ENCODE data around the gene AFP.

DNA sequence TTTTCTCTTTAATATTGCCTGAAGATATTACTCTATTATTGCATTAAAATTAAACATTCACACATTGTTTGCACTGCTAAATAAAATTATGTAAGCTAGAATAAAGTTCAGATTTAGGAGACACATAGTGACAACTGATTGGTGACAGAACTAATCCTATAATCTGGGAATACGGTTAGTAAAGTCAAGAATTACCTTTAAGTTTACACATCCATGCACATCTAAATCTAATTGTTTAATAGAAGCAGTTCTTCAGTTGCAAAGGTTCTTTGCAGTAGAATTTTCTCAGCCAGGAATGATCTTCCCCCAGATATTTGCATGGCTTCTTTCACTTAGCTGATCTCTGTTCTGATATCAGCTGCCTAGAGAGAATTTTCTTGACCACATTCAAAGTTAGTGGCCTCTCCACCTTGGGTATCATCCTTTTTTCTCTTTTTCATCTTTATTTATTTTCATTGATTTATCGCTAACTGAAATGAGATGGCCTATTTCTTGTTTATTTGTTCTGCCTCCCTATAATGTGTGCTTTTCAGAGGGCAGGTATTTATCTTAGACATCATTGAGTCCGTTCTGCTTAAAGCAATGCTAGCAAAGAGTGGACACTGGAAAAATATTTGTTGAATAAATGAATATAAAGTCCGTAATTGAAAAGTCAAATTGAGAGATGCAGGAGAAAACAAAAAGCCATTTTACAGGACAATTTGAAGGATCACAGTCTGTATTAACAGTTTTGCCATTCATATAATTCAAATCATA, 12.6 kb downstream of the AFP start:
- TF ChIP-seq ZNF780A (CRISPR knock-in tag; IDR thresholded peaks at IDR 0.05) (no peak), RFXAP (CRISPR knock-in tag; IDR thresholded peaks at IDR 0.05; ENCODE audit: borderline replicate concordance) (no peak), RAD21 (CRISPR knock-in tag; IDR thresholded peaks at IDR 0.05) (no peak), ZC3H4 (CRISPR knock-in tag; IDR thresholded peaks at IDR 0.05; ENCODE audit: borderline replicate concordance) (no peak; the same call in 1 of the 2 replicates), JDP2 (CRISPR knock-in tag; IDR thresholded peaks at IDR 0.05; ENCODE audit: borderline replicate concordance) (no peak), CHCHD3 (CRISPR knock-in tag; IDR thresholded peaks at IDR 0.05) (no peak)
- TF ChIP-seq, protein P1, sequence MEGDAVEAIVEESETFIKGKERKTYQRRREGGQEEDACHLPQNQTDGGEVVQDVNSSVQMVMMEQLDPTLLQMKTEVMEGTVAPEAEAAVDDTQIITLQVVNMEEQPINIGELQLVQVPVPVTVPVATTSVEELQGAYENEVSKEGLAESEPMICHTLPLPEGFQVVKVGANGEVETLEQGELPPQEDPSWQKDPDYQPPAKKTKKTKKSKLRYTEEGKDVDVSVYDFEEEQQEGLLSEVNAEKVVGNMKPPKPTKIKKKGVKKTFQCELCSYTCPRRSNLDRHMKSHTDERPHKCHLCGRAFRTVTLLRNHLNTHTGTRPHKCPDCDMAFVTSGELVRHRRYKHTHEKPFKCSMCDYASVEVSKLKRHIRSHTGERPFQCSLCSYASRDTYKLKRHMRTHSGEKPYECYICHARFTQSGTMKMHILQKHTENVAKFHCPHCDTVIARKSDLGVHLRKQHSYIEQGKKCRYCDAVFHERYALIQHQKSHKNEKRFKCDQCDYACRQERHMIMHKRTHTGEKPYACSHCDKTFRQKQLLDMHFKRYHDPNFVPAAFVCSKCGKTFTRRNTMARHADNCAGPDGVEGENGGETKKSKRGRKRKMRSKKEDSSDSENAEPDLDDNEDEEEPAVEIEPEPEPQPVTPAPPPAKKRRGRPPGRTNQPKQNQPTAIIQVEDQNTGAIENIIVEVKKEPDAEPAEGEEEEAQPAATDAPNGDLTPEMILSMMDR (CRISPR knock-in tag; IDR thresholded peaks at IDR 0.05): no peak
- TF ChIP-seq, protein P2, sequence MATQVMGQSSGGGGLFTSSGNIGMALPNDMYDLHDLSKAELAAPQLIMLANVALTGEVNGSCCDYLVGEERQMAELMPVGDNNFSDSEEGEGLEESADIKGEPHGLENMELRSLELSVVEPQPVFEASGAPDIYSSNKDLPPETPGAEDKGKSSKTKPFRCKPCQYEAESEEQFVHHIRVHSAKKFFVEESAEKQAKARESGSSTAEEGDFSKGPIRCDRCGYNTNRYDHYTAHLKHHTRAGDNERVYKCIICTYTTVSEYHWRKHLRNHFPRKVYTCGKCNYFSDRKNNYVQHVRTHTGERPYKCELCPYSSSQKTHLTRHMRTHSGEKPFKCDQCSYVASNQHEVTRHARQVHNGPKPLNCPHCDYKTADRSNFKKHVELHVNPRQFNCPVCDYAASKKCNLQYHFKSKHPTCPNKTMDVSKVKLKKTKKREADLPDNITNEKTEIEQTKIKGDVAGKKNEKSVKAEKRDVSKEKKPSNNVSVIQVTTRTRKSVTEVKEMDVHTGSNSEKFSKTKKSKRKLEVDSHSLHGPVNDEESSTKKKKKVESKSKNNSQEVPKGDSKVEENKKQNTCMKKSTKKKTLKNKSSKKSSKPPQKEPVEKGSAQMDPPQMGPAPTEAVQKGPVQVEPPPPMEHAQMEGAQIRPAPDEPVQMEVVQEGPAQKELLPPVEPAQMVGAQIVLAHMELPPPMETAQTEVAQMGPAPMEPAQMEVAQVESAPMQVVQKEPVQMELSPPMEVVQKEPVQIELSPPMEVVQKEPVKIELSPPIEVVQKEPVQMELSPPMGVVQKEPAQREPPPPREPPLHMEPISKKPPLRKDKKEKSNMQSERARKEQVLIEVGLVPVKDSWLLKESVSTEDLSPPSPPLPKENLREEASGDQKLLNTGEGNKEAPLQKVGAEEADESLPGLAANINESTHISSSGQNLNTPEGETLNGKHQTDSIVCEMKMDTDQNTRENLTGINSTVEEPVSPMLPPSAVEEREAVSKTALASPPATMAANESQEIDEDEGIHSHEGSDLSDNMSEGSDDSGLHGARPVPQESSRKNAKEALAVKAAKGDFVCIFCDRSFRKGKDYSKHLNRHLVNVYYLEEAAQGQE (IDR thresholded peaks at IDR 0.05; ENCODE audit: borderline replicate concordance in 1 of 2, low read depth in 1 of 2, low read length in 2 of 2): no peak
- TF ChIP-seq, protein P3, sequence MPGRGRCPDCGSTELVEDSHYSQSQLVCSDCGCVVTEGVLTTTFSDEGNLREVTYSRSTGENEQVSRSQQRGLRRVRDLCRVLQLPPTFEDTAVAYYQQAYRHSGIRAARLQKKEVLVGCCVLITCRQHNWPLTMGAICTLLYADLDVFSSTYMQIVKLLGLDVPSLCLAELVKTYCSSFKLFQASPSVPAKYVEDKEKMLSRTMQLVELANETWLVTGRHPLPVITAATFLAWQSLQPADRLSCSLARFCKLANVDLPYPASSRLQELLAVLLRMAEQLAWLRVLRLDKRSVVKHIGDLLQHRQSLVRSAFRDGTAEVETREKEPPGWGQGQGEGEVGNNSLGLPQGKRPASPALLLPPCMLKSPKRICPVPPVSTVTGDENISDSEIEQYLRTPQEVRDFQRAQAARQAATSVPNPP (CRISPR knock-in tag; IDR thresholded peaks at IDR 0.05): no peak; the same call in 1 of the 2 replicates
